Measurements from ENCODE around the gene C2orf49. TPM values are rescaled to one million over a fixed set of nuclear protein-coding genes. Genes with fewer than 3 reads are reported as not detected.

C2orf49 gene
- total RNA-seq, 1 donor from 2014 or later: 19.3 TPM

DNA sequence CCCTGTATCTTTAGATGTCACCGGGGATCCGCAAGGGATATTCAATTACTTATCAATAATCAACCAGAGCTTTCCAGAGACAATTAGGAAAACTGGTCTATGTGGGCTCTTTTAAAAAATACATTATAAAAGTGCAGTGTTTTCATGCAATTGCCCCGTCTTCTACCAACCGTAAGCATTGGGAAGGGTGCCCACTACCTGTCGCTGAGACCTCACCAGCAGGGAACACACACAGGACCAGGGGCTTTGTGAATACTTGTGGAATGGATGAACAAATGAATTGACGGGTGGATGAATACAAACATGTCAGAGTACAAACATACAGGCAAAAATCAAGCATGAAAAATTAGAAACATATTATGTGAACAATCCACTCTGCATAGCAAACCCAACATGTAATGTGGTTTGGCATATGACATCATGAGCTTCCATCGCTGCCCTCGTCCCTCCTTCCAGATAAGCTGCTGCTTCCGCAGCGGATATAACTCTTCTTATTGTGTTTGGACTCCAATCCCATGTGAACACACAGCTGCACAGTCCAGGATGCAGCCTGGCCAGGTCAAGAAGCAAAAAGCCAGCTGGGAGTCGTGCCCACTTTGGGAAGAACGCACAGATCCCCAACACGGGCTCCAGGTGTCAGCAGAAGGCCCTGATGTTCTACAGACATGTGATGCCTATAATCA is 56.2 kb downstream of the C2orf49 start:
- H3K4me1 Mint-ChIP-seq (ENCODE audit: unreplicated experiment): peaks cover 90% of the 10 kb centered on the region
- H3K4me3 Mint-ChIP-seq (ENCODE audit: unreplicated experiment): no peak overlapping the region
- no peaks in the 10 kb centered on the region for H3K27me3 Mint-ChIP-seq (ENCODE audit: unreplicated experiment)
- TF ChIP-seq, protein P1, sequence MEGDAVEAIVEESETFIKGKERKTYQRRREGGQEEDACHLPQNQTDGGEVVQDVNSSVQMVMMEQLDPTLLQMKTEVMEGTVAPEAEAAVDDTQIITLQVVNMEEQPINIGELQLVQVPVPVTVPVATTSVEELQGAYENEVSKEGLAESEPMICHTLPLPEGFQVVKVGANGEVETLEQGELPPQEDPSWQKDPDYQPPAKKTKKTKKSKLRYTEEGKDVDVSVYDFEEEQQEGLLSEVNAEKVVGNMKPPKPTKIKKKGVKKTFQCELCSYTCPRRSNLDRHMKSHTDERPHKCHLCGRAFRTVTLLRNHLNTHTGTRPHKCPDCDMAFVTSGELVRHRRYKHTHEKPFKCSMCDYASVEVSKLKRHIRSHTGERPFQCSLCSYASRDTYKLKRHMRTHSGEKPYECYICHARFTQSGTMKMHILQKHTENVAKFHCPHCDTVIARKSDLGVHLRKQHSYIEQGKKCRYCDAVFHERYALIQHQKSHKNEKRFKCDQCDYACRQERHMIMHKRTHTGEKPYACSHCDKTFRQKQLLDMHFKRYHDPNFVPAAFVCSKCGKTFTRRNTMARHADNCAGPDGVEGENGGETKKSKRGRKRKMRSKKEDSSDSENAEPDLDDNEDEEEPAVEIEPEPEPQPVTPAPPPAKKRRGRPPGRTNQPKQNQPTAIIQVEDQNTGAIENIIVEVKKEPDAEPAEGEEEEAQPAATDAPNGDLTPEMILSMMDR (IDR thresholded peaks at IDR 0.05): no peak
- peaks cover 40% of the 10 kb centered on the region for H3K36me3 Mint-ChIP-seq (ENCODE audit: unreplicated experiment)
- no peaks in the 10 kb centered on the region for H3K9me3 Mint-ChIP-seq (ENCODE audit: unreplicated experiment)
- no peak overlapping the region for H3K27ac Mint-ChIP-seq (ENCODE audit: unreplicated experiment)
- no peak for DNase-seq (ENCODE audit: extremely low spot score, unreplicated experiment)

DNA sequence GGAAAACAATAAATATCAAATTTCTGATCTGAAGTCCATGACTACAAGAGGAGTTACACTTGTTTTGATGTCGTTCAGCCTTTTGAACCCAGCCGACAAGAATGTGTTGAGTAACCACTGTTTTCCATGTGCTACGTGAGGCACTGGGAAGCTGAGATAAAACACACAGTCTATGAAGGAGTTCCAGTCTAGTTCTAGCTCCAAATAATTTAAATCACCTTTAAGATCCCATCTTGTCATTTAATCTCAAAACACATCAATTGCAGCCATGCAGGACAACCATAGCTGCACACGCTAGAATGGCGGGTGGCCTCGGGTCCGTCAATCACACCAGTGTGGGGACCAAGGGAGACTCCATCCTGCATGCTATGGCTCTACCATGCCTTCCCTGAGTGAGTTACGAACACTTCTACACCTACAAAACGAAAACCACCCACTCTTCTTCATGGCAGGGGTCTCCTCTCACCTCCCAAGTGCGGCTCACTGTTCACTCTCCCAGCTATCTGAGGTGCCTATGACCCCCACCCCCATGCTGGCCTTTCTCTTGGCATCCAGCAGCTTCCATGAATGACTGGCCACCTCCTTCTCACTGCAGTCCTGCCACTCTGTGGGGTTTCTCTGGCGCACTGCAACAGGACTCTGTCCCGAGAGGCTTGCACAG is 57.7 kb downstream of the C2orf49 start:
- Mint-ChIP-seq H3K9me3 (ENCODE audit: unreplicated experiment) (no peaks in the 10 kb centered on the region), H3K4me1 (ENCODE audit: unreplicated experiment) (peaks cover 74% of the 10 kb centered on the region), H3K27me3 (ENCODE audit: unreplicated experiment) (no peaks in the 10 kb centered on the region), H3K27ac (ENCODE audit: unreplicated experiment) (peak overlapping the region; percentile 94), H3K36me3 (ENCODE audit: unreplicated experiment) (peaks cover 37% of the 10 kb centered on the region), H3K4me3 (ENCODE audit: unreplicated experiment) (no peak overlapping the region)
- DNase-seq (ENCODE audit: extremely low spot score, unreplicated experiment): no peak
- TF ChIP-seq, protein P1 (IDR thresholded peaks at IDR 0.05): no peak

DNA sequence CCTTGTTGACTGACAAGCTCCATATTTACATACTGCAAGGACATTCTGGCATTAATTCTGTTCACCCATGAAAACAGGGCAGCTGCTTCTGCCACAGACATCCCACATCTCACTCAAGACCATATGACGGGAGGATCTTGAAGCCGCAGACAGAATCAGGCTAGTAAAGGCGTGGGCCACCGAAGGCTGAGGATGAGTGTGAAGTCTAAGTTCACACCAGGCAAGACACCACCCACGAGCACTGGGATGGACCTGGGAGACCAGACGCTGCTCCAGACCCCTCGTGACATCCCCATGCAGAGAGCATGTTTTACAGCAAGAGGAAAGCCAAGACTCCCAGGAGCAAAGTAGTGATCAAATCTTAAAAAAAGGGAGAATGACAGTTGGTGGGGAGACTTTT is 58.4 kb downstream of the C2orf49 start:
- no peaks in the 10 kb centered on the region for H3K27me3 Mint-ChIP-seq (ENCODE audit: unreplicated experiment)
- TF ChIP-seq, protein P1 (IDR thresholded peaks at IDR 0.05): no peak
- peaks cover 37% of the 10 kb centered on the region for H3K36me3 Mint-ChIP-seq (ENCODE audit: unreplicated experiment)
- no peak for DNase-seq (ENCODE audit: extremely low spot score, unreplicated experiment)
- no peaks in the 10 kb centered on the region for H3K9me3 Mint-ChIP-seq (ENCODE audit: unreplicated experiment)
- peak overlapping the region; percentile 94 for H3K27ac Mint-ChIP-seq (ENCODE audit: unreplicated experiment)
- peaks cover 68% of the 10 kb centered on the region for H3K4me1 Mint-ChIP-seq (ENCODE audit: unreplicated experiment)
- H3K4me3 Mint-ChIP-seq (ENCODE audit: unreplicated experiment): peak overlapping the region; percentile 92

DNA sequence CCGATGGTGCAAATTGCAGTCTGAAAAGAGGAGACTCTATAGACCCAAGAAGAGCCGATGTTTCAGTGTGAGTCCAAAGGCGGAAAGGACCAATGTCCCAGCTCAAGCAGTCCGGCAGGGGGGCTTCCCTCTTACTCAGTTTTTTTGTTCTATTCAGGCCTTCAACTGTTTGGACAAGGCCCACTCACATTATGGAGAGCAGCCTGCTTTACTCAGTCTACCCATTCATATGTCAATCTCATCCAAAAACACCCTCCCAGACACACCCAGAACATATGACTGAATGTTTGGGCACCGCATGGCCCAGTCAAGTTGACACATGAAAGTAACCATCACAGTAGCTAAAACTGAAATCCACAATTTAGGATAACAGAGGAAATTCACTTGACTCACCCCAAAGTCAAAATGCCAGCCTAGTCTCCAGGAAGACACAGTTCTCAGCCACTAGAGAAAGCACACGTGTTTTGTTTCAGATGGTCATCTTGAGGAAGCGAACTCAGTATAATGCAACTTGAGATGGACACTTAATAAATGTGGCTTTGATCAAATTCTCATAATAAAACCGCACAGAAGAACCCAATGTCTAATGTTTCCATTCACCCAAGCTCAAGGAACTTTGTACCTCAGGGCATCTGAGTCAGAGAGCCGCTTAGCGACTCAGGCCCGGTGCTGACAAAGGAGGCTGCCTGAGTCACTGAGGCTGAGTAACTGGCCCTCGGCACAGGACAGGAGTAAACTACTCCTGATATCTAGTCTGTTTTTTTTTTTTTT is 59.1 kb downstream of the C2orf49 start:
- Mint-ChIP-seq H3K4me1 (ENCODE audit: unreplicated experiment) (peaks cover 62% of the 10 kb centered on the region), H3K36me3 (ENCODE audit: unreplicated experiment) (peaks cover 32% of the 10 kb centered on the region), H3K27me3 (ENCODE audit: unreplicated experiment) (no peaks in the 10 kb centered on the region), H3K4me3 (ENCODE audit: unreplicated experiment) (peak overlapping the region; percentile 92), H3K27ac (ENCODE audit: unreplicated experiment) (peak overlapping the region; percentile 94), H3K9me3 (ENCODE audit: unreplicated experiment) (no peaks in the 10 kb centered on the region)
- peak; percentile 88 for DNase-seq (ENCODE audit: extremely low spot score, unreplicated experiment)
- TF ChIP-seq, protein P1 (IDR thresholded peaks at IDR 0.05): no peak
